ES-I3 (cell line): ENCODE results near the gene MAP1A.
A peak's percentile ranks its signal among the peaks of the same experiment; 100 is the strongest.

Source experiments
- H3K36me3 ChIP-seq: 2 replicates; pipeline ENCODE4 v1.6.1; 2013; ENCODE audit warnings: mild to moderate bottlenecking, low read length, control low read depth, moderate library complexity; ENCODE audit not compliant: insufficient read depth
- H3K4me1 ChIP-seq: 2 replicates; pipeline ENCODE4 v1.6.1; 2013; ENCODE audit warnings: mild to moderate bottlenecking, control low read depth, low read length; ENCODE audit not compliant: insufficient read depth
- H3K9ac ChIP-seq: 2 replicates; pipeline ENCODE4 v1.6.1; 2013; ENCODE audit warnings: low read depth, mild to moderate bottlenecking, low read length, moderate library complexity
- H3K9me3 ChIP-seq: 2 replicates; pipeline ENCODE4 v1.6.1; 2013; ENCODE audit warnings: mild to moderate bottlenecking, low read length, moderate library complexity; ENCODE audit not compliant: control insufficient read depth, insufficient read depth

MAP1A gene

DNA sequence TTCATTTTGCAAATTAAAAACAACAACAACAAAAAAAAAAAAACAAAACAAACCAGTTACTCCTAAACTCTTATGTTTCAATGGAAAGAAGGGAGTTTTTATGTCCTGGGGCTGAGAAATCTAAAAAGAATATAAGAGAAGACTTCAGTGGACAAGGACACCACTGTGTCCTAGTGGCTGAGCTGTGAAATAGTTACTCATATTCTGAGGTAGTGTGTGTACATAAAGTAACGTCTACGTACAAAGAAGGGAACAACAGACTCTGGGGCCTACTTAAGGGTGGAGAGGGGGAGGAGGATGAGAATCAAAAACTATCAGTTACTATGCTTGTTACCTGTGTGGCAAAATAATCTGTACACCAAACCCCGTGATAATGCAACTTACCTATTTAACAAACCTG, 18.4 kb upstream of the MAP1A start:
- H3K9ac ChIP-seq, result no peak overlapping the region
- H3K36me3 ChIP-seq, result no peaks in the 10 kb centered on the region
- H3K4me1 ChIP-seq, result no peaks in the 10 kb centered on the region
- H3K9me3 ChIP-seq, result no peaks in the 10 kb centered on the region

DNA sequence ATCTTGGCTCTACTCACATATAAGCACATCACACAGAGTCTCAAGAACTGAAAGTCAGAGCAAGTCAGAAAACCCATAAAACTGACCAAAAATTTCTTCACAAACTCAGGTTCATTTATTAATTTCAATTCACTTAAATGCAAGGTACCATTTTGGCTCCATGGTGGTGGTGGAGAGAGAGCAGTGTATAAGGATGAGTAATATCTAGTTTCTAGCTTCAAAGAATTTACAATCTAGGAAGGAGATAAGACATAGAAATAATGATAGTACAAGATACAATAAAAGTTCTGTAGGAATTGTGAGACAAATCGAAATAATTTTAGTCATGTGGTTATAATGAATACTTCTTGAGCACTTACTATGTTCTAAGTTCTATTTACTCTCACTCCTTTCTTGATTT, 17.8 kb upstream of the MAP1A start:
- no peak overlapping the region for H3K9ac ChIP-seq
- no peaks in the 10 kb centered on the region for H3K9me3 ChIP-seq
- H3K4me1 ChIP-seq, result no peaks in the 10 kb centered on the region
- no peaks in the 10 kb centered on the region for H3K36me3 ChIP-seq

DNA sequence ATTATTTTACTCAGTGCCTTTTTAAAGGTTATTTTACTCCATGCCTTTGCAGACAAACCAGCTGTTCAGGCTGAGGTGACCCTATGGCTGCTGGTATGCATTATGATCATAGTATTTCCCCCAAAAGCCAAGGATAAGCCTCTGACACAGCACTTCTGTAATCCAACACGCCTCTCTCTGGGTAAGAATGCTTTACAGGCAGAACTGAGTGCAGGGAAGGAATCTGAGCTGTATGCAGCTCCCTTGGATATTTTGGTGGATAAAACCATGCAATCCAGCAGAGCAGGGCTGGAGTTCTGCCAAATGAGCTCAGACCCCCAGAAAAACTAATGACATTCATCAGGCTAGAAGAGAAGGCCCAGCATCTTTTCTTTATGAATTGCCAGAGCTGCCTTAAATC, 11.7 kb upstream of the MAP1A start:
- no peaks in the 10 kb centered on the region for H3K9me3 ChIP-seq
- no peaks in the 10 kb centered on the region; the same call in 1 of the 2 replicates for H3K4me1 ChIP-seq
- no peak overlapping the region for H3K9ac ChIP-seq
- no peaks in the 10 kb centered on the region for H3K36me3 ChIP-seq

DNA sequence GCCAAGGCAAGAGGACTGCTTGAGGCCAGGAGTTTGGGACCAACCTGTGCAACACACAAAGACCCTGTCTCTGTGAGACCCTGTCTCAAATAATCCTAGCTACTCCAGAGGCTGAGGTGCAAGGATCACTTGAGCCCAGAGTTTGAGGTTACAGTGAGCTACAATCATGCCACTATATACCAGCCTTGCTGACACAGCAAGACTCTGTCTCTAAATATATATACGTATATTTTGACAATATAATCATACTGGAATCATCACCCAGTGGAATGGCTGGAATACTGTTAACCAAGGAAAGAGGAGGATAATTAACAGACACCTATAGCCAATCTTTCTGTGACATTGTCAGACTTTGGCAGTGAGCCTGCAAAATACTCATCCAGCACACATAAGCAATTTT, 9.0 kb upstream of the MAP1A start:
- no peak overlapping the region for H3K9ac ChIP-seq
- H3K4me1 ChIP-seq, result no peaks in the 10 kb centered on the region; the same call in 1 of the 2 replicates
- no peaks in the 10 kb centered on the region for H3K36me3 ChIP-seq
- H3K9me3 ChIP-seq, result no peaks in the 10 kb centered on the region

DNA sequence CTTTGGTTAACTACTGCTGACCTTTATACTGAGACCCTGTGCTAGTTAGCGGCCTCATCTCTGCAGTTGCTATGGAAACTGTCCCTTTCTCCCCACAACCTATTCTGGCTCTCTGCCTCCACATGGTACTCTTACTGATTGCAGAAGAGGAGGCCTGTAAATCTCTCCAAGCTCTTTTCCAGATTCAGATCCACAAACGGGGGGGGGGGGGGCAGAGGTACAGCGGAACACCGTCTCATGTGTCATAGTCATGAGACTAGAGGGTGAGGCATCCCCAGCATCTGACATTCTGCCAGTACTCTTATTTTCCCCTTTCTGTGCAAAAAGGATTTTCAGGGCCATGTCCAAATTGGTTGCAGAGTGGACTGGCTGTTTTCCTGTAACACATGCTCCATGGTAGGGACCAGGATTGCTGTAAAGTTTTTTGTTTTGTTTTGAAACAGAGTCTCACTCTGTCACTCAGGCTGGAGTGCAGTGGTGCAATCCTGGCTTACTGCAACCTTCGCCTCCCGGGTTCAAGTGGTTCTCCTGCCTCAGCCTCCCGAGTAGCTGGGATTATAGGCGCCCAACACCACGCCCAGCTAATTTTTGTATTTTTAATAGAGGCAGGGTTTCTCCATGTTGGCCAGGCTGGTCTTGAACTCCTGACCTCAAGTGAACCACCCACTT, 8.3 kb upstream of the MAP1A start:
- Histone ChIP-seq H3K9ac (peak overlapping the region; percentile 57; the same call in 1 of the 2 replicates), H3K36me3 (no peaks in the 10 kb centered on the region), H3K4me1 (no peaks in the 10 kb centered on the region; the same call in 1 of the 2 replicates), H3K9me3 (no peaks in the 10 kb centered on the region)

DNA sequence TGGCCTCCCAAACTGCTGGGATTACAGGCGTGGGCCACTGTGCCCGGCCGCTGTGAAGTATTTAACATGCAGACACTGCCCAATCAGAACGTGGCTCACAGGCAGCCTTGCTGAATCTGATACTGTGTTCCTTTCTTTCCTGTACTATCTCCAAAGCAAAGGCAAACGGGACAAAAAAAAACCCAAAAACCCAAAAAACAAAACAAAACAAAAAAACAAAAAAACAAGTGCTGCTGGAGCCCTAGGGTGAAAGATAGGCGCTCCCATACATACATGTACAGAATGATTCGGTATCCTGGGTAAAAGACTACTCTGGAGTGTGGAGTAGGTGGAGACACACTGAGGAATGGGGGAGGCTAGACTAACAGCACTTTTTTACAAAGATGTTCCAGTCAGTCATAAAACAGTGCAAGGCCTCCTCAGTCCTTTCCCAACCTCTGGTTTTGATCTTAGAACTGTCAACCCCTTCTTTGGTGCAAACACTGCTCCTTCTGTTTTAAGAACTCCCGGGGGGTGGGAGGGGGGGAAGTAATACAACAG, 7.7 kb upstream of the MAP1A start:
- no peaks in the 10 kb centered on the region; the same call in 1 of the 2 replicates for H3K4me1 ChIP-seq
- H3K9ac ChIP-seq, result peak overlapping the region; percentile 57; the same call in 1 of the 2 replicates
- H3K9me3 ChIP-seq, result no peaks in the 10 kb centered on the region
- no peaks in the 10 kb centered on the region for H3K36me3 ChIP-seq

DNA sequence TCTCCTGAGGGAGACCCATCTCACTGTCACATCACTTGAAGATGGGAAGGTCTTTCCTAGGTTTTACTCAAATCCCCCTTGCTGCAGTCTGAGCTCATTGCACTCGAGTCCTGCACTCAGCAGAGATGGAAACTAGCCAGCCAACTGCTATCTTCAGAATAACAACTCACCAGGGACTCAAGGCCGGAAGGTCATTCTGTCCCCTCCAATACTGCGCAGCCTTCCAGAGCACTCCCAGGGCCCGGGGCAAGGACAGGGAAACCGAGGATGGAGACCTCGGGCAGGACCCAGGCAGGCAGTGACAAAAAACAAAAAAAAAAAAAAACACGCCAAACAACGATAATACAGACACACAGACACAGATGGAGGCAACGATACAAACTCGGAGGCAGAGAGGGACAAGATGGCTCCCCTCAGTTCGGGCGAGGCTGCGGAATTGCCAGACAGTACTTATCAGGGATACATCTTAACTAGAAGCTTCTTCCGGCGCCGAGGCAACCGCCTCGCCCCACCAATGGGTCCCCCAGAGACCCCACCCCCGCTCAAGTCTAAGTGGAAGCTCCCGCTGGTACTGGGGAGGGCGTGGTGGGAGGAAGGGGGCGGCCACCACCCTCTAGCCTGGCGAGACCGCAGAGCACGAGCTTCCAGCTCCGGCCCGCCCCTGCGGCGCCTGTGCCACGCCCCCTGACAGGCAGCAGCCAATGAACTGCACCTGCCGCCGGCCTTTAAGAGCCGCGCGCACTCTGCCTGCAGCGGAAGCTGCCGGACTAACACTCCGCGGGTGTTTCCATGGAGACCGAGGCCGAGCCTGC, 7.0 kb upstream of the MAP1A start:
- Histone ChIP-seq H3K36me3 (no peaks in the 10 kb centered on the region), H3K9me3 (no peaks in the 10 kb centered on the region), H3K4me1 (no peaks in the 10 kb centered on the region; the same call in 1 of the 2 replicates), H3K9ac (peak overlapping the region; percentile 57)

DNA sequence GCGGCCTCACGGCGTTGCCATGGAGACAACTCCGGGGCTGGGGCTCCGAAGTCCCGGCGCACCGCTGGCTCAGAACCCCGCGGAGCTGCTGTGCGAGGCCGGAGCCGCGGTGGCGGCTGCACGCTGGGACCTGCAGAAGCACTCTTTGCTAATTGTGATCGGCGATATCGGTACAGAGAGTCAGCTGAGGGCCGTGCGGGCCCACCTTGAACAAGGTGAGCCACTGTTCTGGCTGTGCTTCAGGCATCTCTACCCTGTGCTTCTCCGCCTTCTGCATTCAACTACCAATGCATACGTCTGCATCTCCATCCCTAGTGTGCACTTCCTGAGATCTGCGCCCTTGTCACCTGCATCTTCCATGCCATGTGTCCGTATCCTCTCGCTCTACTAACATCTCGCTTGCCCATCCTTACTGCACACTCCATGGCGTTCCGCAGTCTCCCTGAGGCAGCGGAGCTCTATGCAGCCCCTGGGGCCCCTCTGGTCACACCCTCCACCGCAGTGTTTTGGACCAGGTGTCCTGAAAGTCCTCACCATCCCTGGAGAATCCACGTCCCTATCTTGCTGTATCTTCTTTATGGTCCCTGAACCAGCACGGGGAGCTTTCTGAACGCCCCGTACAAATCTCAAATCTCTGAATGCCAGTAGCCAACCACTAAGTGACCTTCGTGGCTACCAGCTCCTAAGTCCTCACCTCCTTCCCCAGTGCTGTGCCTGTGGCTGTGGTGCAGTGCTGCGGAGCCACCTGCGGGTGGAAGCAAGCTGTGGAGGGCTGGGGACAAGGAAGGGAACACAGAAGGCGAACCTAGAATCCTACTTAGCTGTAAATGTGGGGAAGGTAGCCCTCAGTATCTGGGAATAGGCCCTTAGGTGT, 6.2 kb upstream of the MAP1A start:
- peak overlapping the region; percentile 51; the same call in 1 of the 2 replicates for H3K9ac ChIP-seq
- H3K9me3 ChIP-seq, result no peaks in the 10 kb centered on the region
- peaks cover 1% of the 10 kb centered on the region; the same call in 1 of the 2 replicates for H3K4me1 ChIP-seq
- H3K36me3 ChIP-seq, result no peaks in the 10 kb centered on the region

DNA sequence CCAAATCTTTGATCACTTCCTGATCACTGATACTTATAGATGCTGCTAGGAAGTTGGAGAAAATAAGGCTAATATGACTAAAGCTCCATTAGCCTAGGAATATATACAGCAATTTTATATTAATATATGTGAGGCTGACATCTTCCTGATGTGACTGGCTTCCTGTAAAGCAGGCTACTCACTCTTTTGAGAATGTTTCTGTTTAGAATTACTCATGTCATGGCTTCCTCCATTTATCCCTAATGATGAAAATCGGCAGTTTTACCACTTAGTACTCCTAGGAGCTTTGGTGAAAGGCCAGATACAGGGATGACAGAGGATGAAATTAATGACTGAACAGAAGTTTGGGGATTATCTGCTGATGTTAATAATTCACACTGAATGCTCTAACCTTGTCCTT, 3.9 kb upstream of the MAP1A start:
- H3K4me1 ChIP-seq, result peaks cover 10% of the 10 kb centered on the region; the same call in 1 of the 2 replicates
- no peaks in the 10 kb centered on the region for H3K36me3 ChIP-seq
- no peaks in the 10 kb centered on the region for H3K9me3 ChIP-seq
- no peak overlapping the region for H3K9ac ChIP-seq

DNA sequence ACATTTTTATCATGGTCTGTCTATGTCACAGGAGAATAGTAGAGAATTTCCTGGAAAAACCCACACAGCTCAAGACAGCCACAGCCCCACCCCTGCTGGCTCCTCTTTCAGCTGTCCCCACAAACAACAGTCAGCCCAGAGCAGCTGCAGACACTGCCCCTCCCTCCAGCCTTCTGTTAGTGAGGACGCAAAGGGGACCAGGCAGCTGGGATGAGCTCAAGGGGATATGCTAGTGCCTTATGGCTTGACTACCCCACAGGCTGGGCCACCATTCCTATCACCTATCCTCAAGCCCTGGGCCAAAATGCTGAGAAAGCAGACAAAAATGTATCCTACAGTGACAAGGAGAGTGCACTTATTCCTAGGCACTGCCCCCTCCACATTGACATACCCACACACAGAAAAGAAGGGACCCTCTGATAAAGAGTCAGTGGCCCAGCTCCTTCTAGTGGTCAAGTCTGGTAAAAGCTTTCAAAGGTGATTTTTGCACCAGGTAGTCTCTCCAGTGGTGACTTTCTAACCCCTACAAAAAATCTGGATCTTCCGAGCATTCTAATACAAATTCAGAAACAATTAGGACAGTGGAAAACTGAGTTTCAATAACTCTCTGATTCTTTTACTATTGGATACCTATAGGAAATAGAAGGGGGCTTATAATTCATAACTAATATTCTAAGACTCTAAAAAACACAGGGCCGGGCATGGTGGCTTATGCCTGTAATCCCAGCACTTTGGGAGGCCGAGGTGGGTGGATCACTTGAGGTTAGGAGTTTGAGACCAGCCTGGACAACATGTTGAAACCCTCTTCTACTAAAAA, 3.0 kb upstream of the MAP1A start:
- H3K4me1 ChIP-seq, result peaks cover 17% of the 10 kb centered on the region; the same call in 1 of the 2 replicates
- no peaks in the 10 kb centered on the region for H3K9me3 ChIP-seq
- H3K36me3 ChIP-seq, result no peaks in the 10 kb centered on the region
- no peak overlapping the region for H3K9ac ChIP-seq

DNA sequence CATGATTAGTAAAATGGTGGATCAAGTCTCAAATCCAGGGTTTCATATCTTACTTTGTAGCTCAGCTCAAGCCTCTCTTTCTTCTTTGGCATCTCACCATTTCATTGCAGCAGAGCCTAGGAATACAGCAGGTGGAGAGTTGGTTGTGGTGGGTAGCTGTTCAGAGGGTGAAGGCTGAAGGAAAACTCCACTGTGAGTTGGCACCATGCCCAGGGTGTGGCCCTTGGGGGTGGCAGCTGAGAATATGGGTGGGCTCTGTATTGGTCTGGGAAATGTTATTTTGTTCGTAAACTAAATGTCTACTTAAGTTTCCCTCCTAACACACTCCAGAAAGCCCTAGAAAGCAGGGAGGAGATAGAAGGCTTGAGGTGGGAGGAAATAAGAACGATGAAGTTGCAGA, 1.7 kb upstream of the MAP1A start:
- H3K9ac ChIP-seq, result no peak overlapping the region
- H3K36me3 ChIP-seq, result no peaks in the 10 kb centered on the region
- no peaks in the 10 kb centered on the region for H3K9me3 ChIP-seq
- H3K4me1 ChIP-seq, result peaks cover 17% of the 10 kb centered on the region; the same call in 1 of the 2 replicates

DNA sequence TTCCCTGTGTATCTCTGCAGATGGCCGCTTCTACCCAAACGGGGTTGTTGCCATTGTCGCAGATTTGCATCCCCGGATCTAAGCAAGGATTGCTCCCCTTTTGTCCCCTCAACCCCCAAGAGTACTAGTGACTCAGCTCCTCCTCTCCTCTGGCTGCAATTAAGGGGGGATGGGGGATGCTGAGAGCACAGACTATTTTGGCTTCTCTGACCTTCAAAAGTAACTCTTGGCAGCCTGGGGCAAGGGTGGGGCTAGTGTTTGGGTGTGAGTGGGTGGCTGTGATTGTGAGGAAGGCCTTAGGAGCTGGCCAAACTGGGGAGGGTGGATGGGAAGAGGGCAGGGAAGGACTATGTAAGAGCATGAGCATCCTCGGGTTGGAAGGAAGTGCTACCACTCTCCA, 1.2 kb upstream of the MAP1A start:
- Histone ChIP-seq H3K4me1 (peaks cover 17% of the 10 kb centered on the region; the same call in 1 of the 2 replicates), H3K9me3 (no peaks in the 10 kb centered on the region), H3K9ac (peak overlapping the region; percentile 50; the same call in 1 of the 2 replicates), H3K36me3 (no peaks in the 10 kb centered on the region)

DNA sequence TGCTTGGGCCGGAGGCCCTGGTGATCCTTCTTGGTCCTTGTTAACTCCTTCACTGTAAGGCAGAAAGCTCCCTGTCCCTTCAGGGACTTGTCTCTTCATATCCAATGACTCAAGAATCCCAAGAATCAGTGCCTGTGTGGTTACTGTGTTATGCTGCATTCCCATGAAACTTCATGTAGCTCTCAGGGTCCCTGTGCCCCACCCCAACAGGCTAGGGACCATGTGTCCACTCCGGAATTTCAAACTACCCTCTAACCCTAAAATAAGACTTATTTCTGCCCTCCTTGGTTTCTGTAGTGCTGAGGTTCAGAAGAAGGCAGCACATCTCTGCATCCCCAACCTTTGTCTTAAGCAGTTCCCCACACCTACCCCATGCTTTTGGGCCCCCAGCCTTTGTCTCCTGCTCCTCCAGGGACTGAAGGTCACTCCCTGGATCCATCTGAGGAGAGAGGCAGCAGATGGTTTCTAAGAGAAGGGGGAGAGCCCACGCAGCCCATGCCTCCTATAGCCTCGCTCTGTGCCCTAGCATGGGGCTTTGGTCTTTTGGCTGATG, 531 bp upstream of the MAP1A start:
- no peaks in the 10 kb centered on the region for H3K9me3 ChIP-seq
- H3K9ac ChIP-seq, result peak overlapping the region; percentile 50
- H3K36me3 ChIP-seq, result no peaks in the 10 kb centered on the region
- H3K4me1 ChIP-seq, result peaks cover 17% of the 10 kb centered on the region; the same call in 1 of the 2 replicates
